H9 (cell line): ENCODE measurements around the gene GFPT2. TPM values are rescaled to one million over a fixed set of nuclear protein-coding genes. Genes with fewer than 3 reads are reported as not detected.

Experiments used
- DNase-seq: peaks from one replicate; pipeline ENCODE4 v3.0.0-alpha.2; 2017
- H2AFZ ChIP-seq: one replicate; pipeline ENCODE4 v1.6.1; 2013; ENCODE audit warnings: mild to moderate bottlenecking, low read length, control low read depth, moderate library complexity
- H2AK5ac ChIP-seq: 2 replicates; pipeline ENCODE4 v1.6.1; 2013; ENCODE audit warnings: low read length, control low read depth, mixed read lengths; ENCODE audit not compliant: insufficient read length
- H2BK120ac ChIP-seq: one replicate; pipeline ENCODE4 v1.6.1; 2013; ENCODE audit warnings: low read depth, mild to moderate bottlenecking, low read length, control low read depth, inconsistent platforms; ENCODE audit not compliant: poor library complexity, severe bottlenecking
- H2BK12ac ChIP-seq: 2 replicates; pipeline ENCODE4 v1.6.1; 2013; ENCODE audit warnings: low read length, control low read depth, mixed read lengths, low read depth; ENCODE audit not compliant: insufficient read length
- H2BK15ac ChIP-seq: 2 replicates; pipeline ENCODE4 v1.6.1; 2013; ENCODE audit warnings: low read depth, low read length, control low read depth
- H2BK20ac ChIP-seq: one replicate; pipeline ENCODE4 v1.6.1; 2013; ENCODE audit warnings: low read depth, mild to moderate bottlenecking, low read length, control low read depth, inconsistent platforms; ENCODE audit not compliant: poor library complexity, severe bottlenecking
- H2BK5ac ChIP-seq: 2 replicates; pipeline ENCODE4 v1.6.1; 2013; ENCODE audit warnings: low read length, control low read depth, mixed read lengths; ENCODE audit not compliant: insufficient read length
- H3K14ac ChIP-seq: 2 replicates; pipeline ENCODE4 v1.6.1; 2013; ENCODE audit warnings: low read length, control low read depth; ENCODE audit not compliant: insufficient read depth
- H3K18ac ChIP-seq: 2 replicates; pipeline ENCODE4 v1.6.1; 2013; ENCODE audit warnings: low read depth, mild to moderate bottlenecking, mixed read lengths, low read length, control low read depth; ENCODE audit not compliant: insufficient read length
- H3K23ac ChIP-seq: 2 replicates; pipeline ENCODE4 v1.6.1; 2013; ENCODE audit warnings: low read length, control low read depth, mixed read lengths, low read depth; ENCODE audit not compliant: insufficient read length
- H3K23me2 ChIP-seq: 2 replicates; pipeline ENCODE4 v1.6.1; 2013; ENCODE audit warnings: low read depth, mild to moderate bottlenecking, mixed read lengths, low read length, control low read depth; ENCODE audit not compliant: insufficient read length, poor library complexity, severe bottlenecking
- H3K27ac ChIP-seq: 2 replicates; pipeline ENCODE4 v1.5.1; 2013; ENCODE audit warnings: low read length, control low read depth, mixed read lengths, low read depth; ENCODE audit not compliant: insufficient read length
- H3K27me3 ChIP-seq: 2 replicates; pipeline ENCODE4 v1.6.1; 2013; ENCODE audit warnings: low read length, control low read depth, inconsistent platforms; ENCODE audit not compliant: insufficient read depth
- H3K4ac ChIP-seq: 2 replicates; pipeline ENCODE4 v1.6.1; 2013; ENCODE audit warnings: low read depth, mild to moderate bottlenecking, control low read depth, inconsistent platforms, low read length, moderate library complexity
- H3K4me1 ChIP-seq: 2 replicates; pipeline ENCODE4 v1.6.1; 2013; ENCODE audit warnings: low read length, control low read depth, inconsistent platforms; ENCODE audit not compliant: insufficient read depth
- H3K4me2 ChIP-seq: 2 replicates; pipeline ENCODE4 v1.6.1; 2013; ENCODE audit warnings: low read length, control low read depth, mixed read lengths; ENCODE audit not compliant: insufficient read length, insufficient read depth
- H3K56ac ChIP-seq: 2 replicates; pipeline ENCODE4 v1.6.1; 2013; ENCODE audit warnings: low read depth, mild to moderate bottlenecking, mixed read lengths, low read length, control low read depth; ENCODE audit not compliant: insufficient read length
- H3K79me1 ChIP-seq: 2 replicates; pipeline ENCODE4 v1.6.1; 2013; ENCODE audit warnings: low read depth, mild to moderate bottlenecking, moderate library complexity, low read length, control low read depth, inconsistent platforms; ENCODE audit not compliant: insufficient read depth, poor library complexity, severe bottlenecking
- H3K79me2 ChIP-seq: 2 replicates; pipeline ENCODE4 v1.6.1; 2013; ENCODE audit warnings: low read length, control low read depth, inconsistent platforms; ENCODE audit not compliant: insufficient read depth
- H3K9ac ChIP-seq: 2 replicates; pipeline ENCODE4 v1.6.1; 2013; ENCODE audit warnings: low read length, control low read depth, mixed read lengths; ENCODE audit not compliant: insufficient read length; ENCODE audit errors: extremely low read depth
- H3K9me3 ChIP-seq: one replicate; pipeline ENCODE4 v1.6.1; 2013; ENCODE audit warnings: low read depth, low read length, inconsistent platforms; ENCODE audit not compliant: control insufficient read depth
- H3T11ph ChIP-seq: one replicate; pipeline ENCODE4 v1.6.1; 2013; ENCODE audit warnings: mild to moderate bottlenecking, low read length, control low read depth, inconsistent platforms
- H4K20me1 ChIP-seq: one replicate; pipeline ENCODE4 v1.6.1; 2013; ENCODE audit not compliant: control insufficient read depth, insufficient read length, insufficient read depth
- H4K5ac ChIP-seq: 2 replicates; pipeline ENCODE4 v1.6.1; 2013; ENCODE audit warnings: low read depth, mild to moderate bottlenecking, mixed read lengths, low read length, control low read depth; ENCODE audit not compliant: insufficient read length
- H4K8ac ChIP-seq: replicated peaks from 2 replicates; pipeline ENCODE4 v1.6.1; 2013; ENCODE audit warnings: low read length, control low read depth, mixed read lengths, low read depth; ENCODE audit not compliant: insufficient read length
- H4K91ac ChIP-seq: 2 replicates; pipeline ENCODE4 v1.6.1; 2013; ENCODE audit warnings: low read depth, mild to moderate bottlenecking, moderate library complexity, mixed read lengths, low read length, control low read depth; ENCODE audit not compliant: insufficient read length
- H3K27ac Mint-ChIP-seq, 3 experiments: 2 replicates in 2 of 3; 3 replicates in 1 of 3; pipeline ENCODE4 v1.8.0; 2020 to 2021; ENCODE audit warnings: mixed read lengths in 3 of 3, mild to moderate bottlenecking in 1 of 3, moderate library complexity in 1 of 3
- H3K27me3 Mint-ChIP-seq: 2 replicates; pipeline ENCODE4 v1.8.0; 2021; ENCODE audit warnings: low read depth, mild to moderate bottlenecking, moderate library complexity, mixed read lengths
- H3K36me3 Mint-ChIP-seq, 3 experiments: 2 replicates in 2 of 3; 3 replicates in 1 of 3; pipeline ENCODE4 v1.8.0; 2020 to 2021; ENCODE audit warnings: low read depth in 3 of 3, mixed read lengths in 3 of 3; ENCODE audit not compliant: insufficient read depth in 1 of 3
- H3K4me1 Mint-ChIP-seq, 2 experiments: 2 replicates each; pipeline ENCODE4 v1.8.0; 2020; ENCODE audit warnings: mixed read lengths in 2 of 2
- H3K4me3 Mint-ChIP-seq, 2 experiments: 2 replicates in 1 of 2; 3 replicates in 1 of 2; pipeline ENCODE4 v1.8.0; 2020 to 2021; ENCODE audit warnings: mild to moderate bottlenecking in 2 of 2, mixed read lengths in 2 of 2, moderate library complexity in 1 of 2
- H3K9me3 Mint-ChIP-seq, 2 experiments: 2 replicates in 1 of 2; 3 replicates in 1 of 2; pipeline ENCODE4 v1.8.0; 2020; ENCODE audit warnings: mild to moderate bottlenecking in 2 of 2, mixed read lengths in 2 of 2, moderate library complexity in 1 of 2
- CTCF ChIP-seq: fragments of 200-600 bp; sonication (generic); conservative IDR thresholded peaks from 3 replicates; pipeline ENCODE4 v1.8.0; 2021; ENCODE audit warnings: antibody characterized with exemption, mild to moderate bottlenecking
- WGBS: extraction: QIAGEN DNeasy Blood & Tissue Kit; methylation state at CpG from one replicate; pipeline ENCODE4 v1.1.7; 2013; ENCODE audit warnings: missing lambda C conversion rate, low lambda C conversion rate, mixed read lengths; ENCODE audit not compliant: insufficient read length; ENCODE audit errors: extremely low coverage; 5-methylcytosine and 5-hydroxymethylcytosine counted together
- total RNA-seq: library from RNA; stranded (reverse); gene quantifications from 2 replicates; pipeline ENCODE4 v1.2.1, GENCODE V29; 2021

GFPT2 gene
- total RNA-seq, 1 experiment from 2014 or later, result 89.8 TPM

GRCh38 chr5:180329138-180329435 is 24.0 kb downstream of the GFPT2 start:
- Histone ChIP-seq H3K23me2 (no peaks in the 10 kb centered on the region), H2BK120ac (no peak overlapping the region), H3K18ac (no peak overlapping the region), H3K4me1 (peaks cover 7% of the 10 kb centered on the region), H3K27ac (no peak overlapping the region), H3K23ac (no peak overlapping the region), H4K91ac (no peak overlapping the region), H3K79me1 (no peaks in the 10 kb centered on the region), H3K4ac (no peak overlapping the region), H3K9me3 (no peaks in the 10 kb centered on the region), H3K9ac (no peak overlapping the region), H3K27me3 (no peaks in the 10 kb centered on the region), H3K14ac (no peak overlapping the region), H2BK5ac (no peak overlapping the region), H3T11ph (no peak overlapping the region), H3K4me2 (no peak overlapping the region), H4K8ac (no peak overlapping the region), H4K5ac (no peak overlapping the region), H2BK15ac (no peak overlapping the region), H2BK12ac (no peak overlapping the region), H2AK5ac (no peak overlapping the region), H3K79me2 (no peaks in the 10 kb centered on the region; the same call in 1 of the 2 replicates), H3K56ac (no peak overlapping the region), H4K20me1 (no peaks in the 10 kb centered on the region), H2AFZ (no peak overlapping the region), H2BK20ac (no peak overlapping the region)
- peak overlapping the region in 2 of 3 experiments; percentile 65 to 94; a peak in 4 of 7 replicates for H3K27ac Mint-ChIP-seq
- H3K27me3 Mint-ChIP-seq, result no peaks in the 10 kb centered on the region
- no peak for TF ChIP-seq CTCF
- peaks cover 3 to 7% of the 10 kb centered on the region in 2 experiments; a peak in 3 of 5 replicates for H3K9me3 Mint-ChIP-seq
- H3K36me3 Mint-ChIP-seq, result peaks cover 76 to 86% (median 85%) of the 10 kb centered on the region in 3 experiments
- WGBS, result no CpG with 5 or more reads among the region's 7 CpGs
- H3K4me3 Mint-ChIP-seq, result no peak overlapping the region
- H3K4me1 Mint-ChIP-seq, result peaks cover 22 to 28% of the 10 kb centered on the region in 2 experiments
- no peak for DNase-seq
